Keratinocyte (primary cell): ENCODE data around the gene BBS9. TPM values are rescaled to one million over a fixed set of nuclear protein-coding genes. Genes with fewer than 3 reads are reported as not detected.
"Not testable (repeated sequence)": the region's sequence is repeated elsewhere in the genome, so short reads cannot be mapped to it uniquely, and the experiment has no call there.

Source experiments
- DNase-seq: peaks from one replicate; pipeline ENCODE4 v3.0.0-alpha.2; 2011; ENCODE audit warnings: low read depth, missing footprints, low spot score
- FAIRE-seq: peaks from 2 replicates; lab custom pipeline; 2011; peaks lifted over from hg19 to GRCh38; lab: Jason Lieb, UNC
- H2AFZ ChIP-seq: 2 replicates; pipeline ENCODE4 v1.6.0; 2012; ENCODE audit warnings: low read length, control low read depth, inconsistent platforms; ENCODE audit not compliant: control insufficient read depth
- H3K27ac ChIP-seq: 2 replicates; pipeline ENCODE4 v1.5.1; 2011; ENCODE audit warnings: low read length; ENCODE audit not compliant: control insufficient read depth, insufficient read depth
- H3K27me3 ChIP-seq: 3 replicates; pipeline ENCODE4 v1.6.0; 2011; ENCODE audit warnings: low read length; ENCODE audit not compliant: control insufficient read depth, insufficient read depth; ENCODE audit errors: extremely low read depth
- H3K36me3 ChIP-seq, 2 experiments: 2 replicates in 1 of 2; 3 replicates in 1 of 2; pipeline ENCODE4 v1.5.1; 2011; ENCODE audit warnings: low read length in 2 of 2, mild to moderate bottlenecking in 1 of 2; ENCODE audit not compliant: control insufficient read depth in 2 of 2, insufficient read depth in 2 of 2; ENCODE audit errors: extremely low read depth in 1 of 2
- H3K4me1 ChIP-seq: 3 replicates; pipeline ENCODE4 v1.5.1; 2011; ENCODE audit warnings: low read length; ENCODE audit not compliant: control insufficient read depth, insufficient read depth; ENCODE audit errors: extremely low read depth
- H3K4me2 ChIP-seq: 3 replicates; pipeline ENCODE4 v1.6.0; 2011; ENCODE audit warnings: low read depth, low read length; ENCODE audit not compliant: control insufficient read depth, insufficient read depth; ENCODE audit errors: extremely low read depth
- H3K4me3 ChIP-seq, 3 experiments: fragments of 200-600 bp in 1 of 3; sonication (generic) in 1 of 3; 2 replicates in 2 of 3; 3 replicates in 1 of 3; pipeline ENCODE4 v1.5.1; 2011 to 2016; ENCODE audit warnings: low read length in 3 of 3, mild to moderate bottlenecking in 3 of 3, control low read depth in 2 of 3, inconsistent platforms in 1 of 3, low read depth in 1 of 3, mixed read lengths in 1 of 3, mixed run types in 1 of 3, moderate library complexity in 1 of 3; ENCODE audit not compliant: control insufficient read depth in 2 of 3, insufficient read depth in 2 of 3; ENCODE audit errors: extremely low read depth in 1 of 3
- H3K79me2 ChIP-seq: 2 replicates; pipeline ENCODE4 v1.6.0; 2012; ENCODE audit warnings: low read length; ENCODE audit not compliant: control insufficient read depth, insufficient read depth
- H3K9ac ChIP-seq: 3 replicates; pipeline ENCODE4 v1.6.0; 2011; ENCODE audit warnings: low read length; ENCODE audit not compliant: control insufficient read depth, insufficient read depth; ENCODE audit errors: extremely low read depth
- H3K9me1 ChIP-seq: 3 replicates; pipeline ENCODE4 v1.6.0; 2011; ENCODE audit warnings: low read length; ENCODE audit not compliant: control insufficient read depth, insufficient read depth; ENCODE audit errors: extremely low read depth
- H3K9me3 ChIP-seq: 2 replicates; pipeline ENCODE4 v1.5.1; 2012; ENCODE audit warnings: low read depth, low read length; ENCODE audit not compliant: control insufficient read depth
- H4K20me1 ChIP-seq: 3 replicates; pipeline ENCODE4 v1.6.0; 2011; ENCODE audit warnings: low read length; ENCODE audit not compliant: control insufficient read depth, insufficient read depth; ENCODE audit errors: extremely low read depth
- EZH2 ChIP-seq: IDR thresholded peaks from one replicate; pipeline ENCODE4 v1.6.1; 2012; ENCODE audit warnings: inconsistent platforms, mild to moderate bottlenecking, low read length, moderate library complexity
- dilution Hi-C: fragments of 300-500 bp; cut with MboI; formaldehyde crosslinking; loops from one replicate; pipeline ENCODE4 v1.7.0; 2020; ENCODE audit warnings: low sequenced_read_pairs; ENCODE audit not compliant: extremely low pct_ligation_motif_present
- polyA plus RNA-seq, 5 experiments: library from polyadenylated mRNA; depleted of rRNA in 3 of 5; stranded (reverse) in 3 of 5; stranded (forward) in 1 of 5; unstranded in 1 of 5; fragments of >200 nt; gene quantifications; 1 replicate in 1 of 5; 2 replicates in 3 of 5; 3 replicates in 1 of 5; pipeline versions ENCODE4 v1.2.1 to v1.2.3, GENCODE V29; 2011 to 2012; ENCODE audit warnings: missing spikeins in 2 of 5, low read depth in 1 of 5, low replicate concordance in 1 of 5
- TF ChIP-seq, protein P1 (sequence below), 3 experiments: IDR thresholded peaks in 1 of 3; conservative IDR thresholded peaks in 1 of 3; optimal IDR thresholded peaks in 1 of 3; 2 replicates in 2 of 3; 3 replicates in 1 of 3; pipeline versions ENCODE3 to v1.5.1; 2011; ENCODE audit warnings: low read length in 3 of 3, mild to moderate bottlenecking in 3 of 3, moderate library complexity in 2 of 3, control low read depth in 1 of 3, inconsistent platforms in 1 of 3; ENCODE audit not compliant: insufficient read depth in 2 of 3; ENCODE audit errors: extremely low read depth in 1 of 3

Gene BBS9
- polyA plus RNA-seq, 1 donor (not counting 4 experiments of a cell fraction or from before 2014, with no cell fraction given), result 7.6 TPM

DNA sequence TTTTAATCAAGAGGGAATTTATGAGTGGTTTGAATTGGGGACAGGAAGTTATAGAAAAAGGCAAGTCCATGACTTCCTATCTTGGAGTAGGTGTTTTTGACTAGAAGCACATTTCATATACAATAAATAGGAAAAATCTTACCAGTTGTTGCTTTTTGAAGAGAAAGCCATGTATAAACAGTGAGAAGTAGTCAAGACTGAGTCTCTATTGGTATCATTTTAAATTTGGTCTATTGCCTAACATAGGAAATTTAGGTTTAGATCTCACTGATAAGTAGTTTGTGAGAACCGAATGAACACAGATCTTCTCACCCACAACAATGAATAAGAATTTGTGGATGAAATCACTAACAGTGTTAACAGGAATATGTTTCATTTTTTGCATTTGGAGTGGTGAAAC is 387.2 kb downstream of the BBS9 start:
- Histone ChIP-seq H4K20me1 (no peaks in the 10 kb centered on the region), H3K9me3 (no peaks in the 10 kb centered on the region), H3K4me2 (no peak overlapping the region), H3K27me3 (no peaks in the 10 kb centered on the region), H3K9ac (no peak overlapping the region), H3K9me1 (no peaks in the 10 kb centered on the region), H2AFZ (no peak overlapping the region), H3K4me3 (no peak overlapping the region), H3K27ac (no peak overlapping the region), H3K36me3 (no peaks in the 10 kb centered on the region), H3K4me1 (no peaks in the 10 kb centered on the region), H3K79me2 (no peaks in the 10 kb centered on the region)
- FAIRE-seq (no peak), DNase-seq (no peak)
- TF ChIP-seq EZH2, result no peak
- TF ChIP-seq, protein P1, sequence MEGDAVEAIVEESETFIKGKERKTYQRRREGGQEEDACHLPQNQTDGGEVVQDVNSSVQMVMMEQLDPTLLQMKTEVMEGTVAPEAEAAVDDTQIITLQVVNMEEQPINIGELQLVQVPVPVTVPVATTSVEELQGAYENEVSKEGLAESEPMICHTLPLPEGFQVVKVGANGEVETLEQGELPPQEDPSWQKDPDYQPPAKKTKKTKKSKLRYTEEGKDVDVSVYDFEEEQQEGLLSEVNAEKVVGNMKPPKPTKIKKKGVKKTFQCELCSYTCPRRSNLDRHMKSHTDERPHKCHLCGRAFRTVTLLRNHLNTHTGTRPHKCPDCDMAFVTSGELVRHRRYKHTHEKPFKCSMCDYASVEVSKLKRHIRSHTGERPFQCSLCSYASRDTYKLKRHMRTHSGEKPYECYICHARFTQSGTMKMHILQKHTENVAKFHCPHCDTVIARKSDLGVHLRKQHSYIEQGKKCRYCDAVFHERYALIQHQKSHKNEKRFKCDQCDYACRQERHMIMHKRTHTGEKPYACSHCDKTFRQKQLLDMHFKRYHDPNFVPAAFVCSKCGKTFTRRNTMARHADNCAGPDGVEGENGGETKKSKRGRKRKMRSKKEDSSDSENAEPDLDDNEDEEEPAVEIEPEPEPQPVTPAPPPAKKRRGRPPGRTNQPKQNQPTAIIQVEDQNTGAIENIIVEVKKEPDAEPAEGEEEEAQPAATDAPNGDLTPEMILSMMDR (optimal IDR thresholded peaks at IDR 0.05 in 1 of 3, IDR thresholded peaks at IDR 0.05 in 1 of 3, conservative IDR thresholded peaks at IDR 0.05 in 1 of 3; ENCODE audit: extremely low read depth in 1 of 3, insufficient read depth in 2 of 3, low read length in 3 of 3), result no peak
- dilution Hi-C loops, result no loop called here

DNA sequence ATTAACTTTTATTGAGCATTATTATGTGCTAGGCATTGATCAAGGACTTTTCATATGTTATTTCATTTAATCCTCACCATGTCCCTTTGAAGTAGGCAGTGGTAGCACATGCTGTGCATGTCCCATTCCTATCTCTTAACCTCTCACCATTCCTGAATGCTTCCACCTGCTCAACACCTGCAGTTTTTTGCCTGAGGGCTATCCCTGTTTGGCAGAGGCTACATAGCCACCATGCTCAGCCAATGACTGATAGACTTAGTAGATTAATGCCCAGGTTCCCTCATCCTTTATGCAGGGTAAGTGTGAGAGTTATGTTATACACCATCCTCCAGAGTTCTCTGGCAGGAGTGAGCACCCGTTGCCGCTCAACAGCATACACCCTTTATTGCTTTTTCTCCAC is 387.8 kb downstream of the BBS9 start:
- FAIRE-seq (no peak), DNase-seq (no peak)
- Histone ChIP-seq H3K4me3 (no peak overlapping the region), H3K9me1 (no peaks in the 10 kb centered on the region), H3K79me2 (no peaks in the 10 kb centered on the region), H3K27ac (no peak overlapping the region), H2AFZ (no peak overlapping the region), H3K27me3 (no peaks in the 10 kb centered on the region), H3K4me2 (no peak overlapping the region), H3K4me1 (no peaks in the 10 kb centered on the region), H3K9ac (no peak overlapping the region), H3K9me3 (no peaks in the 10 kb centered on the region), H3K36me3 (no peaks in the 10 kb centered on the region), H4K20me1 (no peaks in the 10 kb centered on the region)
- dilution Hi-C loops, result no loop called here
- TF ChIP-seq, protein P1 (optimal IDR thresholded peaks at IDR 0.05 in 1 of 3, IDR thresholded peaks at IDR 0.05 in 1 of 3, conservative IDR thresholded peaks at IDR 0.05 in 1 of 3; ENCODE audit: extremely low read depth in 1 of 3, insufficient read depth in 2 of 3, low read length in 3 of 3), result no peak
- no peak for TF ChIP-seq EZH2

DNA sequence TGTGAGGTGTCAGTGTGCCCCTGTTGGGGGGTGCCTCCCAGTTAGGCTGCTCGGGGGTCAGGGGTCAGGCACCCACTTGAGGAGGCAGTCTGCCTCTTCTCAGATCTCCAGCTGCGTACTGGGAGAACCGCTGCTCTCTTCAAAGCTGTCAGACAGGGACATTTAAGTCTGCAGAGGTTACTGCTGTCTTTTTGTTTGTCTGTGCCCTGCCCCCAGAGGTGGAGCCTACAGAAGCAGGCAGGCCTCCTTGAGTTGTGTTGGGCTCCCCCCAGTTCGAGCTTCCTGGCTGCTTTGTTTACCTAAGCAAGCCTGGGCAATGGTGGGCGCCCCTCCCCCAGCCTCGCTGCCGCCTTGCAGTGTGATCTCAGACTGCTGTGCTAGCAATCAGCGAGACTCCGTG is 397.6 kb downstream of the BBS9 start:
- H4K20me1 ChIP-seq, H3K4me3 ChIP-seq, H2AFZ ChIP-seq, H3K9me3 ChIP-seq, H3K4me1 ChIP-seq, H3K9ac ChIP-seq, H3K27me3 ChIP-seq, H3K4me2 ChIP-seq, H3K27ac ChIP-seq, H3K9me1 ChIP-seq, dilution Hi-C loops, FAIRE-seq, H3K36me3 ChIP-seq, DNase-seq, H3K79me2 ChIP-seq: not testable (repeated sequence)

DNA sequence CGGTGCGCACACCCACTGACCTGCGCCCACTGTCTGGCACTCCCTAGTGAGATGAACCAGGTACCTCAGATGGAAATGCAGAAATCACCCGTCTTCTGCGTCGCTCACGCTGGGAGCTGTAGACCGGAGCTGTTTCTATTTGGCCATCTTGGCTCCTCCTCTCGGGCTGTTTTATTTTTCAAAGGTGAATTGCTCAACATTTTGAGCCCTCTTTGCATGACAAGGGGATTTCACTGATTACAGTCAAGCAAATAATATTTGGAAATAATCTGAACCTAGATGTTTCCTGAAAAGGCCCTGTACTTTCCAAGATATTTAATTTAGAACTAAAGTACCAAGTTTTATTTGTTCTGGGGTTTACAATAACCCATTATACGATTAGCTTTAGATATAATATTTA is 398.2 kb downstream of the BBS9 start:
- H3K9ac ChIP-seq, H3K27ac ChIP-seq, H3K27me3 ChIP-seq, FAIRE-seq, H3K9me3 ChIP-seq, H3K4me1 ChIP-seq, H2AFZ ChIP-seq, dilution Hi-C loops, H3K9me1 ChIP-seq, H3K79me2 ChIP-seq, H3K4me2 ChIP-seq, H3K4me3 ChIP-seq, H3K36me3 ChIP-seq, DNase-seq, H4K20me1 ChIP-seq: not testable (repeated sequence)
